ENCODE data around the gene KLHDC2.

Gene KLHDC2, protein sequence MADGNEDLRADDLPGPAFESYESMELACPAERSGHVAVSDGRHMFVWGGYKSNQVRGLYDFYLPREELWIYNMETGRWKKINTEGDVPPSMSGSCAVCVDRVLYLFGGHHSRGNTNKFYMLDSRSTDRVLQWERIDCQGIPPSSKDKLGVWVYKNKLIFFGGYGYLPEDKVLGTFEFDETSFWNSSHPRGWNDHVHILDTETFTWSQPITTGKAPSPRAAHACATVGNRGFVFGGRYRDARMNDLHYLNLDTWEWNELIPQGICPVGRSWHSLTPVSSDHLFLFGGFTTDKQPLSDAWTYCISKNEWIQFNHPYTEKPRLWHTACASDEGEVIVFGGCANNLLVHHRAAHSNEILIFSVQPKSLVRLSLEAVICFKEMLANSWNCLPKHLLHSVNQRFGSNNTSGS

GRCh38 chr14:49767571-49768300, at the start of gene KLHDC2:
Gene KLHDC2, plus strand, starts transcription at chr14:49768153. Its CDS starts 316 bp downstream, at chr14:49768469.
- TF ChIP-seq GATA3 (IDR thresholded peaks at IDR 0.05; ENCODE audit: low read depth, low read length) = no peak

- TF ChIP-seq GATA2 (IDR thresholded peaks at IDR 0.05; ENCODE audit: low read depth, low read length) = no peak
- no peak for TF ChIP-seq GATA3 (IDR thresholded peaks at IDR 0.05; ENCODE audit: low read depth, low read length)
Observed at GRCh38 chr14:49720744-49721143, 47.2 kb upstream of the KLHDC2 start.

GRCh38 chr14:49727171-49727570, 40.8 kb upstream of the KLHDC2 start:
- no peak for TF ChIP-seq GATA2 (IDR thresholded peaks at IDR 0.05; ENCODE audit: low read depth, low read length)
- TF ChIP-seq GATA3 (IDR thresholded peaks at IDR 0.05; ENCODE audit: low read depth, low read length) = no peak

DNA sequence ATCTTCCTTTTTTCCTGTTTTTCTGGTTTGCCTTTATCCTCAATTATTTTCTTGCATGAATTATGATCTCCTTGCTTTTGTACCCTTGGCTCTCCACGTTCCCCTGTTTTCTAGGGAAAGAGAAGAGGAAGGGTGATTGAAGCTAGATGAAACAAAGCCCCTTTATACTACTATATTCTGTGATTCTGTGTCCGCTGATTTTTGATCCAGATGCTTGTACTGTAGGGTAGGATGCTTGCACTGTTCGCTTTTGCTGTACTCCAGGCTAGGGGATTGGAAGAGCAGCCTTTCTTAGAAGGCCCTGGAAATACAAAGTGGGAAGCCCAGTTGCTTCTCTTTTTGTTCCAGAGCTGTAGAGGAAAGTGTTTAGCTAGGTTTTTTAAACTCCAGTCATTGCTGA, 35.1 kb upstream of the KLHDC2 start:
- TF ChIP-seq GATA3 (IDR thresholded peaks at IDR 0.05; ENCODE audit: low read depth, low read length) = no peak
- TF ChIP-seq GATA2 (IDR thresholded peaks at IDR 0.05; ENCODE audit: low read depth, low read length) = no peak

- no peak for TF ChIP-seq GATA3 (IDR thresholded peaks at IDR 0.05; ENCODE audit: low read depth, low read length)
- no peak for TF ChIP-seq GATA2 (IDR thresholded peaks at IDR 0.05; ENCODE audit: low read depth, low read length)
Observed at GRCh38 chr14:49733836-49734235, 34.1 kb upstream of the KLHDC2 start.

DNA sequence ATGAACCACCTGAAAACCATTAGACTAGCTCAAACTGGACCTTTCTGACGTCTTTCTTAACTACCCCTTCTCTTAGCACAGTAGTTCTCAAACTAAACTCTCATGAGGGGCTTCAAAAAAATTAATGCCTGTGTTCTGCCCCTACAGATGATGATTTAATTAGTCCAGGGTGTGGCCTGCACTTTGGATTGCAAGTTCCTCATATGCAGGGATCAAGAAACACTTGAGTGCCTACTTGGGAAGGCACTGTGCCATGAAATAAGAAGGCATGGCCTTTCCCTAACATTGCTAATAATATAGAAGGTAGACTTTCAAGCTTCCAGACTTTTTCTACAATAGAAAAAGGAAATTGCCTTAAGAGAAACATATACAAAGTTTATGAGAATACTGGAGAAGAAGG, 22.8 kb upstream of the KLHDC2 start:
- TF ChIP-seq GATA3 (IDR thresholded peaks at IDR 0.05; ENCODE audit: low read depth, low read length) = no peak
- no peak for TF ChIP-seq GATA2 (IDR thresholded peaks at IDR 0.05; ENCODE audit: low read depth, low read length)

GRCh38 chr14:49754570-49755097, 13.3 kb upstream of the KLHDC2 start:
- TF ChIP-seq GATA3 (IDR thresholded peaks at IDR 0.05; ENCODE audit: low read depth, low read length) (no peak), GATA2 (IDR thresholded peaks at IDR 0.05; ENCODE audit: low read depth, low read length) (no peak)

- no peak for TF ChIP-seq GATA2 (IDR thresholded peaks at IDR 0.05; ENCODE audit: low read depth, low read length)
- no peak for TF ChIP-seq GATA3 (IDR thresholded peaks at IDR 0.05; ENCODE audit: low read depth, low read length)
Observed at GRCh38 chr14:49755378-49755777, 12.6 kb upstream of the KLHDC2 start.

DNA sequence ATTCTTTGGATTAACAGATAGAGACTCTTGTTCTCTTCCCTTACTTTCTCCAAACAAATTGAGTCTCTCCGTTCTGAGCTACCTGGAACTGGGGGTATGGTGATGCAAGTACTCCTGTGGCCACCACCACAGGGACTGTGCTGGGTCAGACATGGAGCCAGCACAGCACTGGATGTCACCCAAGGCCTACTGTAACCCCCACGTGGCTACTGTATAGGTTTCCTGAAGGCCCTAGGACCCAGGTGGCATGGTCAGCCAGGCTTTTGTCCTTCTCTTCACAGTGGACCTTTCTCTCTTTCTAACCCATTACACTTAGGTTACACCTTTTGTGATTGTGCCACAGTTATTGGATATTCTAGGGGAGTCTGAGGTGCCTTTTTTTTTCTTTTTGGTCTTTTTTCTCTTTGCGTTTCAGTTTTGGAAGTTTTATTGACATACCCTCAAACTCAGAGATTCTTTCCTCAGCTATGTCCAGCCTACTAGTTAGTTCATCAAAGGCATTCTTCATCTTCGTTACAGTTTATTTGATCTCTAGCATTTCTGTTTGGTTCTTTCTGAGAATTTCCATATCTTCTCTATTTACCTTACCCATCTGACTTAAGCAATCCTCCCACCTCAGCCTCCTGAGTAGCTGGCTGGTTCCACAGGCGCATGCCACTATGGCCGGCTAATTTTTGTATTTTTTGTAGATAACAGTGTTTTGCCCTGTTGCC, 6.0 kb upstream of the KLHDC2 start:
- no peak for TF ChIP-seq GATA2 (IDR thresholded peaks at IDR 0.05; ENCODE audit: low read depth, low read length)
- TF ChIP-seq GATA3 (IDR thresholded peaks at IDR 0.05; ENCODE audit: low read depth, low read length) = no peak

DNA sequence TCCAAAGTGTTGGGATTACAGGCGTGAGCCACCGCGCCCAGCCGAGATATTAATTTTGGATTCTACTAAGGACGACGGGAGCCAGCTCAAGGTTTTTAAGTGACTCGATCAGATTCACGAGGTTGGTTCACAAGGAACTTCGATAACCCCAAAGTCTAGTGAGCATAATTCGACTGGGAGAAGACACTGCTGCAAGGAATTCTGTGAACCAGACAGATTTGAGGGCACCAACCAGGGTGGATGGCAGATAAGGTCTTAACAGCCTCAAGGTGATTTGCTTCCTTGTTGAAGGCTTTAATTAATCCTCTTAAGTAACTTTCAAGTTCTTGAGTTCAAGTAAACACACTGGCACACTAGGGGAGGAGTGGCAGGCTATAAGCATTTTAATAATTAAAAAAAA, 1.1 kb upstream of the KLHDC2 start:
- no peak for TF ChIP-seq GATA2 (IDR thresholded peaks at IDR 0.05; ENCODE audit: low read depth, low read length)
- no peak for TF ChIP-seq GATA3 (IDR thresholded peaks at IDR 0.05; ENCODE audit: low read depth, low read length)

DNA sequence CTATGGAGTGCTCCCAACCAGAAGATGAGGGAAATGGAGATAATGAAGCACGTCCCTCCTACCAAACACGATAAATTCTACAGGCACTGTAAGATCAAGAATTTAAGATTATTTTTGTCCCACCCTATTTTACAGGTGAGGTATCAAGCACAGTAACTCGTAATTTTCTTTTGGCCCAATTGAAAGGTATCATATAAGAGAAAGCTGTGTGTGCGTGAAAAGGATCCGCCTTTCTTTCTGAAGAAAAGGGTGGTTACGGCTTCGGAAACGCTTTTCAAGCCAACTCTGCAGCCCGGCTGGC, 733 bp upstream of the KLHDC2 start:
- TF ChIP-seq GATA3 (IDR thresholded peaks at IDR 0.05; ENCODE audit: low read depth, low read length) = no peak
- TF ChIP-seq GATA2 (IDR thresholded peaks at IDR 0.05; ENCODE audit: low read depth, low read length) = no peak

- no peak for TF ChIP-seq GATA3 (IDR thresholded peaks at IDR 0.05; ENCODE audit: low read depth, low read length)
- no peak for TF ChIP-seq GATA2 (IDR thresholded peaks at IDR 0.05; ENCODE audit: low read depth, low read length)
Observed at GRCh38 chr14:49768301-49769121, 558 bp downstream of the KLHDC2 start.

- TF ChIP-seq GATA3 (IDR thresholded peaks at IDR 0.05; ENCODE audit: low read depth, low read length) = no peak
- TF ChIP-seq GATA2 (IDR thresholded peaks at IDR 0.05; ENCODE audit: low read depth, low read length) = no peak
Observed at GRCh38 chr14:49769171-49769570, 1.2 kb downstream of the KLHDC2 start.
